Measurements from ENCODE around the gene ZNRF2.
"Not testable (repeated sequence)": the region's sequence is repeated elsewhere in the genome, so short reads cannot be mapped to it uniquely, and the experiment has no call there.

Gene ZNRF2

DNA sequence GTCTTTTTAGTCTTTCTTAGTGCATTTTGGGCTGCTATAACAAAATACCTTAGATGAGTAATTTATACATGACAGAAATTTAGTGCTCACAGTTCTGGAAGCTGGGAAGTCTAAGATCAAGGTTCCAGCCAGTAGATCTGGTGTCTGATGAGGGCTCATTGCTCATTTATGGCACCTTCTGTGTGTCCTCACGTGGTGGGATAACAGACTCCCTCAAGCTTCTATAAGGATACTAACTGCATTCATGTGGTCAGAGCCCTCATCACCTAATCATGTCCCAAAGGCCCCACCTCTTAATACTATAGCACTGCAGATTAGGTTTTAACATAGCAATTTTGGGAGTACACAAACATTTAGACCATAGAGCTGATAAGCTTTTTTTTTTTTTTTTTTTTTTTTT is 80.4 kb downstream of the ZNRF2 start:
- DNase-seq, result no peak

DNA sequence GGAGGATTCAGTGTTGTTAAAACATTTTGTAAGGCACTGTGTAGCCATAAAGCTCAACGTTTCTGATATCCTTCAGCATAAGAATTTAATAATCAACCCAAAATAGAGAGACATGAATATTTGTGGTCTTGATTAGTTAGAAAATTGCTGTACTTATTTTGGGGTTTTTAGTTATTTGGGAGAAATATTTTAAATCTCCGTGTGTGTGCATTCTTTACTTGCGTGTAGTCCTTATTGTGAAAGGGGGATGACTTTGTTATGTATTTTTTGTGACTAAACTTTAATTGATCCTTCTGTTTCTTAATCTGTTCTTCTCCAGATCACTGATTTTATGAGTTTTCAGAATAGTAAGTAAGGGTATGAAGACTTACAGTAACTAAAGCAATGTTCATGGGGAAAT is 81.2 kb downstream of the ZNRF2 start:
- DNase-seq, result no peak

DNA sequence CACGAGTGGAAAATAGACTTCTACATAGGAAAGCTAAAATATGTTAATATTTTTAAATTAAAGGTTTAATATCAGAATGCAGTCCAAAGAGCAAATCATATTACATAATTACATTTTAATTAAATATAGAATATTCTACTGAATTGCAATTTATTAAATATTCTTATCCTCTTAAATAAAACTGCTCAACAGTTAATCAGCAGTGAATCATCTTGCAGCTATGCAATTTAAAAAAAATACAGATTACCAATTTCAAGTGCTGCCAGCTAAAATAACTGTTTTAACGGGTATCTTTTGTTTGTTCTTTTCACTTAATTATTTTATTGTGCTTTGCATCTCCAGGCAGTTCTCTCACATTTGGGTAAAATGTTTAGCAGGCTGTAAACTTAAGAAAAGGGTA is 82.2 kb downstream of the ZNRF2 start:
- DNase-seq, result no peak

DNA sequence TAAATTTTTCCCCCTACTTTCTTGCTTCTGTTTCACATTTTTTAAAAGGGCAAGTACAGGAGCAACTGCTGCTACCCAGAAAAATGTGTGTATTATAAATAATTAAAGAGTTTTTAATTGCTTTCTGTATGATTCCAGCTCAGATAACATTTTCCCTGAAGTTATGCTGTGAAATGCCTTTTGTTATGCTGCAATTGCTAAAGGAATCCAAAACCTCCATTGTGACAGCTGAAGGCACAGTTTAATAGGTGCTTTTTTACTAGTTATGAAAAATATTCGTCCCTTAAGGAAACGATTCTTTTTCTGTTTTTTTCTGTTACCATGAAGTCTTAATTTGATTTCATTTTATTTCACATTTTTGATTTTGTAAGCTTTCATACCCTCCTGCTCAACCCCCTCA is 83.2 kb downstream of the ZNRF2 start:
- no peak for DNase-seq

GRCh38 chr7:30369879-30370278 is 85.5 kb downstream of the ZNRF2 start:
- DNase-seq, result no peak

GRCh38 chr7:30371321-30371720 is 86.9 kb downstream of the ZNRF2 start:
- no peak for DNase-seq

- no peak for DNase-seq
Measured at GRCh38 chr7:30378275-30378674, 93.9 kb downstream of the ZNRF2 start.

DNA sequence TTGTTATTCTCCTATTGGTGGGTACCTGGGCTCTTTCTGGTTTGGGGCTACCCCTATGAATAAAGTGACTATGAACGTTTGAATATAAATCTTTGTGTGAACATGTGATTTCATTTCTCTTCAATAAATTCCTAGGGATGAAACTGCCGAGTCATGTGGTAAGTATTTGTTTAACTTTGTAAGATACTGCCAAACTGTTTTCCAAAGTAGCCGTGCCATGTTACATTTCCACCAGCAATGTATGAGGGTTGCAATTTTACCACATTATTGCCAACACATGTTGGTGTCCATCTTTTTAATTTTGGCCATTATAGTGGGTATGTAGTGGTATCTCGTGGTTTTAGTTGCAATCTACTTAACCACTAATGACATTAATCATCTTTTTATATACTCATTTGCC is 94.7 kb downstream of the ZNRF2 start:
- no peak for DNase-seq

DNA sequence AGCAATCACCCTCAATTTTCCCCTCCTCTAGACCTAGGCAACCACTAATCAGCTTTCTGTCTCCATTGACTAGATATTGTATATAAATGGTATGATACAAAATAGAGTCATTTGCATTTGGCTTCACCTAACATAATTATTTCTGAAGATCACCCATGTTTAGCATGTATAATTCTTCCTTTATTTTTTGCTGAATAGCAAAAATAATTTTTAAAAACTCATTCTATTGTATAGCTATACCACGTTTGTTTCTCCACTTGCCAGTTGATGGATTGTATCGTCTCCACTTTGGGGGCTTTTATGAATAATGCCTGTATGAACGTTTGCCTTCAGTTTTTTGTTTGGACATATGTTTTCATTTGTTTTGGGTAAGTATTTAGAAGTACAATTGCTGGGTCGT is 95.3 kb downstream of the ZNRF2 start:
- DNase-seq, result no peak

DNA sequence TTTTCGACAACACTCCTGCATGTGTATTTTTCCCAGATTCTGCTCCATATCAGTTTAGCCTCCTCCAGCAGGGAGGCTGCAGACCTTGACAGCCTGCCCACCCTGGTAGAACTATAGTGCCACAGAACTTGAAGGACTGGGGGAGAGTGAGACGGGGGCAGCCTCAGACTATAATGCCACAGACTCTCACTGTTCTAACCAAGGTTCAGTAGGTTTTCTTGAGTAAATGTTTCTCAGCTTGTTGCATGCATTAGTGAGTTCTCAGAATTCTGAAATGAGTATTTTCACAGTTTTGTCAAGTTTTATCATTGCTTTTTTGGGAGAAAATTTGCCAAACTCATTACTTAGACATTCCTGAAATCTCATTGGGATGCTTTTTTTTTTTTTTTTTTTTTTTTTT is 95.9 kb downstream of the ZNRF2 start:
- DNase-seq, result no peak

DNA sequence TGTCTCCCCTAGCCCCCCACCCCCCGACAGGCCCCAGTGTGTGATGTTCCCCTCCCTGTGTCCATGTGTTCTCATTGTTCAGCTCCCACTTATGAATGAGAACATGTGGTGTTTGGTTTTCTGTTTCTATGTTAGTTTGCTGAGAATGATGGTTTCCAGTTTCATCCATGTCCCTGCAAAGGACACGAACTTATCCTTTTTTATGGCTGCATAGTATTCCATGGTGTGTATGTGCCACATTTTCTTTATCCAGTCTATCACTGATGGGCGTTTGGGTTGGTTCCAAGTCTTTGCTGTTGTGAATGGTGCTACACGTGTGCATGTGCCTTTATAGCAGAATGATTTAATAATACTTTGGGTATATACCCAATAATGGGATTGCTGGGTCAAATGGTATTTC is 96.4 kb downstream of the ZNRF2 start:
- not testable (repeated sequence) for DNase-seq

DNA sequence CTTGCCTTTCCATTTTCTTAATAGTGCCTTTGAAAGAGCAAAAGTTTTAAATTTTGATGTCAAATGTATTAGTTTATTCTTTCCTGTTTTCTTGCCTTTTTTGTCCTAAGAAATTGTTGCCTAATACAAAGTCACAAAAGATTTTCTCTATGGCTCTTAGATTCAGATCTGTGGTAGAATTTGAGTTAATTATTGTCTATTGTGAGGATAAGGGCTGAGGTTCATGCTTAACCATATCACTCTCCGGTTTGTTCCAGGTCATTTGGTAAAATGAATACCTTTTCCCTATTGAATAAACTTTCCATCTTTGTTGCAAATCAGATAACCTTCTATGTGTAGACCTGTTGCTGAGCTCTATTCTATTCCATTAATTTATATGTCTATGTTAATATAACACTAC is 98.2 kb downstream of the ZNRF2 start:
- DNase-seq, result no peak

DNA sequence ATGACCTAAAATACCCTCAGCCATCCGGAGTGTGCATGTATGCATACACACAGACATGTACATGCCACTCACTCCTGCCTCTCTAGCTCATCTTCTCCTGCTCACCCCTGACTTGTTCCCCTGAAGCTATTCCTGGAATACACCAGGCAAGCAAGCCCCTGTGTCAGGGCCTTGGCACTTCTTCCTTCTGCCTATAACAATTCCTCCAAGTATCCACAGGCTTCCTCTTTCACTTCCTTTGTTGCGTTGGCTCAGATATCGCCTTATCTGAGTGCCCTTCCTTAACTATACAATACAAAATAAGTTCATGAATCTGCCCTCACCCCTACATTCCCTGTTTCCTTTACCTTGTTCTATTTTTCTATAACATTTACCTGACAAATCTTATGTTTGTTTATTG is 105.4 kb downstream of the ZNRF2 start:
- no peak for DNase-seq

DNA sequence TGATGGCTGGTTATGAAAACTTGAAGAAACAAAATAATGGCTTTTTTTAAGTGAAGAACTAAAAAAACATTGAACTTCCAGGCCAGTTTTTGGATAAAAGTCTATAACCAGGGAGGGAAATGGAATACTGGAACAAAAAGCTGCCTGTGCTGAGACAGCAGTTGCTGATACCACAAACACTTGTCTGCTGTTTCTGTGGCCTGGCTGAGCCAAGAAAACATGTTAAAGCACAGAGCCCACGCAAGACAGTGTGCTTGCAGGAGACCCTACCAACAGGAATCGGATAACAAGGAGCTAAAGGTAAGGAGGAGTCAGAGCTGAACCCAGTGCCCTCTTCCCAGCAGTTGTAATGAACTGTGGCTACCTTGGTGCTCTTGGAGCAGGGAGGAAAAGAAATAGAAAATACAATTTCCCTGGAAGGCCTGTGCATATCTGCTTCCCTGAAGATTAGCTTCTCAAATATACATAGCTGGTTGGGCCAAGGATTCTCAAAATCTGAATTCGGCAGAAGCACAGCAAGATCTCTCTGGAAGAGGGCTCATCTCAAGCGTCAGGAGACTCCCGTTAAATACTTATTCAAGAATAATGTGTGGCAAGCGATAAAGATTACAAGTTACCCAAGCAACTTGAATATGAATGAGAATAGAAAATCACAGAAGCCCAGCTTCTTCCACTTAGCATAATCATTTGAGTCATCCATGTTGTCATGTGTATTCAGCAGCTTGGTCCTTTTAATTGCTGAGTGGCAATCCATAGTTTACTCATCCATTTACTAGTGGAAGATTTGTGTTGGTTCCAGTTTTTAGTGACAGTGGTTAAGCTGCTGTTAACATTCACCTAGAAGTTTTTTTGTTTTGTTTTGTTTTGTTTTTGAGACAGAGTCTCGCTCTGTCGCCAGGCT is 106.6 kb downstream of the ZNRF2 start:
- DNase-seq, result no peak

GRCh38 chr7:30391806-30392205 is 107.4 kb downstream of the ZNRF2 start:
- no peak for DNase-seq

GRCh38 chr7:30395676-30396075 is 111.3 kb downstream of the ZNRF2 start:
- no peak for DNase-seq

GRCh38 chr7:30396389-30396788 is 112.0 kb downstream of the ZNRF2 start:
- no peak for DNase-seq

DNA sequence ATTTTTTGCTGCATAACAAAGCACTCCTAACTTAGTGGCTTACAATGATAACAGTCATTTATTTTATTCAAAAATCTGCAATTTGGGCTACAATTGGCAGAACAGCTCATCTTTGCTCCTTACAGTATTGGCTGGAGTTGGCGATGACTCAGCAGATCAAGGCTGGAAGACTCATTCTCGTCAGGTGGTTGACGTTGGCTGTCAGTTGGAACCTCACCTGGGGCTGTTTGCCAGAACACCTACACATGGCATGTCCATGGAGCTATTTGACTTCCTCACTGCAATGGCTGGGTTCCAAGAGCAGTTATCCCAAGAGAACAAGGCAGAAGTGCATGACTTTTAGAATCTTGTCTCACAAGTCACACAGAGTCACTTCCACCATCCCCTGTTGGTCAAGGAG is 119.1 kb downstream of the ZNRF2 start:
- no peak for DNase-seq

- DNase-seq, result no peak
Measured at GRCh38 chr7:30405179-30405578, 120.8 kb downstream of the ZNRF2 start.

DNA sequence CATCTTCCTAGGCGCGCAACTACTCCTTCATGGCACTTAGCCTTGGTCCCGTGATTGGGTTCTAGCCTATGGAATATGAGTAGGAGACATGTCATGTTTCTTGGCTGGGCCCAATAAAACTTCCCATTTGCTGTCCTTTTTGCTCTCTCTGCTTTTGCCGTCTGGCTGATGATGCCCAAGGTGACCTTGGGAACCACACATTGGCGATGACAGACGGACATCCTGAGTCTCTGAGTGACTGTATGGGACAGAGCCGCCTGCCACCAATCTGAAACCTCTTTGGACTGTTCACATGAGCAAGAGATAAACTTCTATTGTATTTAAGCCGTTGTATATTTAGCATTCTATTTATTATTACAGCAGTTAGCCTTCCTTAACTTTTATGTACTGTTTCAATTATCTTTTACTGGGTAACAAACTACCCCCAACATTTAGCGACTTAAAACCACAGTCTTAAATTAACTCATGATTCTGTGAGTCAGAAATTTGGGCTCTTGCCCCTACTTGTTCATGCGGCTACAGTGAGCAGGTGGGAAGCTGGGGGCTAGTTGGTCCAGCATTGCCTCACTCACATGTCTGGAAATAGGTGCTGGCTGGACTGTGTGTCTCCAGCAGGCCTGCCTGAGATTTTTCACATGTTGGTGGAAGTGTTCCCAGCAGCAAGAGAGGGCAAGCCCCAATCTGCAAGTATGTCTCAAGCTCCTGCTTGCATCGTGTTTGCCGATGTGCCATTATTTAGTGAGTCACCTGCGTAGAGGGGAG is 122.4 kb downstream of the ZNRF2 start:
- DNase-seq, result no peak

DNA sequence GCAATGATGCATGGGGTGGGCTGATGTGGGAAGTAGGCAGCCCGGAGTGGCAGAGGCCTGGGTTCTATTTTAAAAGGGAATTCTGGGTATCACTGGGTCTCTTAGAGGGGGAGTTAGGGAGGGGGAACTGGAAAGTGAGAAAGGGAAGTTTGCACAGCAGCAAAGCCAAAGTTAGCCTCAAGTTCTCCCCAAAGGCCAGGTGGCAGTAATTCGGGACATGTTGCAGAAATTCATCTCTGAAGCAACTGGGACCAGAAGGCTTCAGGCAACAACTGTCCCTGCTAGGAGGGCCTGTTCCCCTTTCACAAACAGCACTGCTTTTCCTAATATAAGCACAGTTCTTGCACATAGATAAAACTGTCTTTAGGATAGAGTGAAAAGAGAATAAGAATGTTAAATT is 126.8 kb downstream of the ZNRF2 start:
- DNase-seq, result no peak

- DNase-seq, result no peak
Measured at GRCh38 chr7:30411897-30412296, 127.5 kb downstream of the ZNRF2 start.

DNA sequence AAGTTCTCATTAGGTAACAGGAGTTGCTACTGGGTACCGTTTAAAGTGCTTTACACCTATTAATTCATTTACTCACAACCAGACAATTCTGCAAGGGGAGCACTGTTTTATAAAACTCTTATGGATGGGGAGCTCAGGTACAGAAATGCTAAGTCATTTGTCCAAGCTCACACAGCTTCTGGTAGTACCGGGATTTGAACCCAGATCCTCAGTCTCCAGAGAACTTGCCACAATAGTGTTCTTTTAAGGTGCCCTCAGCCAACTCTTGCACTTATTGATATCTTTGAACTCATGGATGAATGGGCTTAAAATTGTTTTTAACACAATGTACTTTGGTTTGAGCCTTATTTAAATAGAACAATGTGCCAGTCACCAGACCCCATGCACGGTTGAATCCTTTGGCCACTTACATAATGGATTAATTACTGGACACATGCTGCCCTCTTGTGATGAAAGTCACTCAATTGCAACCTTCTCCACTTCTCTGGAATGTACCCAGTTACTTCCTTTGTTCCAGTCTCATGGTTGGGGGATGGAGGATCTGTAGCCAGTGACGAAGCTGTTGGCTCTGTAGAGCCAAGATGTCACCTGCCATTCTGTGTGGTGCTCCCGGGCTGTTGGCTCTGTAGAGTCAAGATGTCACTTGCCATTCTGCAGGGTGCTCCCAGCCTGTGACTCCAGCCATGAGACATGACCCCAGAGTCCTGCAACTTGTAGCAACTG is 128.5 kb downstream of the ZNRF2 start:
- DNase-seq, result peak; percentile 17

DNA sequence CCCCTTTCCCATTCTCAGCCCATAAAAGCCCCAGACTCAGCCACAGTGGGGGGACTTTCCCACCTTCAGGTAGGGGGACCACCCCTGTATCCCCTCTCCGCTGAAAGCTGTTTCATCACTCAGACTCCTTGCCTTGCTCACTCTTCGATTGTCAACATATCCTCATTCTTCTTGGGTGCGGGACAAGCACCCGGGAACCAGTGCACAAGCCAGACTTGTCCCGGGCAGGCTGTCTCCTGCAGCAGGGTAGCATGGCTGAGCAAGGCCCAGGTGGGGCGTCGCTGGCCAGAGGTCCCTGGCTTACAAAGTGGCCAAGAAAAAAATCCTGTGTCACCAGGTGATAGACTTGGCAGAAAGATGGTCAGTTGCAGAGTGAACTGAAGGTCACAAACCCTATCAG is 129.5 kb downstream of the ZNRF2 start:
- no peak for DNase-seq

All from central memory CD4-positive, alpha-beta T cell (primary cell).